ENCODE results near the gene KCNAB2.

The KCNAB2 gene

DNA sequence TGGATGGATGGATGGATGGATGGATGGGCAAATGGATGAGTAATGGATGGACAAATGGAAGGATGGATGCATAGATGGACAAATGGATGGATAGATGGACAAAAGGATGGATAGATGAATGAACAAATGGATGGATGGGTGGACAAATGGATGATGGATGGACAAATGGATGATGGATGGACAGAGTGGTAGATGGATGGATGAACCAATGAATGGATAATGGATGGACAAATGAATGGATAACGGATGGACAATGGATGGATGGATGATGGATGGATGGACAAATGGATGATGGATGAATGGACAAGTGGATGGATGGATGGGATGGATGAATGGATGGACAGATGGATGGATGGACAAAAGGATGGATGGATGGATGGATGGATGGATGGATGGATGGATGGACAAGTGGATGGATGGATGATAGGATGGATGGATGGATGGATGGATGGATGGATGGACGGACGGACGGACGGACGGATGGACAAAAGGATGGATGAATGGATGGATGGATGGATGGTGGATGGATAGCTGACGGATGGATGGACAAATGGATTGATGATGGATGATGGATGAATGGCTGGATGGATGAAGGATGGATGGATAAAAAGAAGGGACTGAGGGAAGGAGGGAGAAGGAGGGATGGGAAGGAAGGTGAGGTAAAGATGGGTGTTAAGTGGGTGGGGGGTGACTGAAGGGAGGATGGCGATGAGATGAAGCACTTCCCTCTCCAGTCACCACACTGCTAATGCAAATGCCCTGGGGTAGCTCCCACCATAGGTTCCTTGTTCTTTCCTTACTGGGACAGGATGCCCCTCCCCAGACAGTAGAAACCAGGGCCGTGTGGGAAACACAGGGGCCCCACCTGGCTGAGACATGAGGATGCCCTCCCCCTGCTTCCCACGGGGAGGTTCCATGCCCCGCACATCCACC, 104.6 kb downstream of the KCNAB2 start:
- DNase-seq (ENCODE audit: low spot score): no peak

Data from LoVo (cell line).